Measurements from ENCODE around the gene TRDN.

DNA sequence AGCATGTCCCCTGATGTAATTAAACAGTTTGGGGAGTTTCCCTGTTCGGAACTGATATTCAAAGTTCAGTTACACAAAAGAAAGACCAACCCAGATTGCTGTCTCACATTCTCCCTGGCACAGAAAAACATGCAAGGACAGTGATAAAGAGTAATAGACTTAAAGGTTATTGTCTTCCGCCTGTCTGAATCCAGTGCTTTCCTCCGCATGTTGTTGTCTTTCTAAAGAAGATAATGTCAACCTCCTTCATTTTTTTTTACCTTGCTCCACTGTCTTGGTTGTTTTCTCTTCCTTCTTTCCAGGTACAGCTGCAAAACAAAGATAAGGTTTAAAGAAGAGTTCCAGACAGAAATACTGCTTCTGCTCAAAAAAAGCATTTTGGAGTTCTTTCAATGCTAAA is 284.5 kb downstream of the TRDN start:
- TF ChIP-seq, protein P1, sequence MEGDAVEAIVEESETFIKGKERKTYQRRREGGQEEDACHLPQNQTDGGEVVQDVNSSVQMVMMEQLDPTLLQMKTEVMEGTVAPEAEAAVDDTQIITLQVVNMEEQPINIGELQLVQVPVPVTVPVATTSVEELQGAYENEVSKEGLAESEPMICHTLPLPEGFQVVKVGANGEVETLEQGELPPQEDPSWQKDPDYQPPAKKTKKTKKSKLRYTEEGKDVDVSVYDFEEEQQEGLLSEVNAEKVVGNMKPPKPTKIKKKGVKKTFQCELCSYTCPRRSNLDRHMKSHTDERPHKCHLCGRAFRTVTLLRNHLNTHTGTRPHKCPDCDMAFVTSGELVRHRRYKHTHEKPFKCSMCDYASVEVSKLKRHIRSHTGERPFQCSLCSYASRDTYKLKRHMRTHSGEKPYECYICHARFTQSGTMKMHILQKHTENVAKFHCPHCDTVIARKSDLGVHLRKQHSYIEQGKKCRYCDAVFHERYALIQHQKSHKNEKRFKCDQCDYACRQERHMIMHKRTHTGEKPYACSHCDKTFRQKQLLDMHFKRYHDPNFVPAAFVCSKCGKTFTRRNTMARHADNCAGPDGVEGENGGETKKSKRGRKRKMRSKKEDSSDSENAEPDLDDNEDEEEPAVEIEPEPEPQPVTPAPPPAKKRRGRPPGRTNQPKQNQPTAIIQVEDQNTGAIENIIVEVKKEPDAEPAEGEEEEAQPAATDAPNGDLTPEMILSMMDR (IDR thresholded peaks at IDR 0.05; ENCODE audit: borderline replicate concordance, extremely low read depth, low read length, poor library complexity, severe bottlenecking), result no peak
- TF ChIP-seq EZH2 (IDR thresholded peaks at IDR 0.05; ENCODE audit: borderline replicate concordance, low read depth, low read length, severe bottlenecking), result no peak
